NCI-H2081 treated with DMSO at 0.1 percent for 48 hours (cell line): ENCODE data around the gene ADGRD1.
"Not testable (repeated sequence)": the region's sequence is repeated elsewhere in the genome, so short reads cannot be mapped to it uniquely, and the experiment has no call there.

Experiments
- DNase-seq: peaks from one replicate; lab custom pipeline; 2025; lab: John Stamatoyannopoulos, UW

Gene ADGRD1

GRCh38 chr12:131056626-131057025 is 102.9 kb downstream of the ADGRD1 start:
- DNase-seq = no peak

- DNase-seq = no peak
Observed at GRCh38 chr12:131057211-131057721, 103.6 kb downstream of the ADGRD1 start.

- DNase-seq = no peak
Observed at GRCh38 chr12:131057722-131058515, 104.2 kb downstream of the ADGRD1 start.

GRCh38 chr12:131058700-131059099 is 105.0 kb downstream of the ADGRD1 start:
- DNase-seq = no peak

- DNase-seq = no peak
Observed at GRCh38 chr12:131060011-131060703, 106.5 kb downstream of the ADGRD1 start.

- DNase-seq = no peak
Observed at GRCh38 chr12:131061041-131061806, 107.5 kb downstream of the ADGRD1 start.

GRCh38 chr12:131063413-131063812 is 109.7 kb downstream of the ADGRD1 start:
- DNase-seq = no peak

GRCh38 chr12:131063960-131064359 is 110.3 kb downstream of the ADGRD1 start:
- no peak for DNase-seq

GRCh38 chr12:131065279-131065678 is 111.6 kb downstream of the ADGRD1 start:
- DNase-seq = no peak

- no peak for DNase-seq
Observed at GRCh38 chr12:131065801-131066200, 112.1 kb downstream of the ADGRD1 start.

- no peak for DNase-seq
Observed at GRCh38 chr12:131066207-131066885, 112.6 kb downstream of the ADGRD1 start.

GRCh38 chr12:131066886-131067490 is 113.3 kb downstream of the ADGRD1 start:
- no peak for DNase-seq

- no peak for DNase-seq
Observed at GRCh38 chr12:131067981-131068851, 114.5 kb downstream of the ADGRD1 start.

- not testable (repeated sequence) for DNase-seq
Observed at GRCh38 chr12:131068926-131069720, 115.4 kb downstream of the ADGRD1 start.

- DNase-seq = not testable (repeated sequence)
Observed at GRCh38 chr12:131070136-131070535, 116.4 kb downstream of the ADGRD1 start.

- DNase-seq = not testable (repeated sequence)
Observed at GRCh38 chr12:131070668-131071067, 117.0 kb downstream of the ADGRD1 start.

GRCh38 chr12:131071234-131071820 is 117.6 kb downstream of the ADGRD1 start:
- DNase-seq = not testable (repeated sequence)

GRCh38 chr12:131071950-131072349 is 118.2 kb downstream of the ADGRD1 start:
- not testable (repeated sequence) for DNase-seq
